Activated CD4-positive, alpha-beta T cell treated with anti-CD3 and anti-CD28 coated beads, Interleukin-2, amount 10 ng/mL, durations not matched to agents 7 days and 5 days (primary cell): ENCODE measurements around the gene PHPT1. TPM values are rescaled to one million over a fixed set of nuclear protein-coding genes. Genes with fewer than 3 reads are reported as not detected.
A peak's percentile ranks its signal among the peaks of the same experiment; 100 is the strongest.
"Not testable (repeated sequence)": the region's sequence is repeated elsewhere in the genome, so short reads cannot be mapped to it uniquely, and the experiment has no call there.

ENCODE experiments used
- CTCF ChIA-PET: fragments of 350-600 bp; sonication (Branson Sonifier 250); formaldehyde crosslinking; loops from one replicate; lab custom pipeline; 2021; ENCODE audit warnings: antibody characterized with exemption; lab: Charles Lee
- POLR2A ChIA-PET: fragments of 350-600 bp; sonication (Branson Sonifier 250); formaldehyde crosslinking; loops from one replicate; lab custom pipeline; 2021; ENCODE audit warnings: antibody characterized with exemption; lab: Charles Lee
- DNase-seq: peaks from one replicate; pipeline ENCODE4 v3.0.0-alpha.2; 2020
- H3K27ac Mint-ChIP-seq: one replicate; pipeline ENCODE4 v1.8.0; 2021; ENCODE audit warnings: mild to moderate bottlenecking, moderate library complexity, mixed read lengths
- H3K27me3 Mint-ChIP-seq: one replicate; pipeline ENCODE4 v1.8.0; 2021; ENCODE audit warnings: mixed read lengths
- H3K36me3 Mint-ChIP-seq: one replicate; pipeline ENCODE4 v1.8.0; 2021; ENCODE audit warnings: low read depth, mixed read lengths
- H3K4me1 Mint-ChIP-seq: one replicate; pipeline ENCODE4 v1.8.0; 2021; ENCODE audit warnings: mixed read lengths
- H3K4me3 Mint-ChIP-seq: one replicate; pipeline ENCODE4 v1.8.0; 2021; ENCODE audit warnings: mild to moderate bottlenecking, moderate library complexity, mixed read lengths
- H3K9me3 Mint-ChIP-seq: one replicate; pipeline ENCODE4 v1.8.0; 2021; ENCODE audit warnings: mixed read lengths
- total RNA-seq, 2 experiments: library from RNA; stranded (reverse); gene quantifications; one replicate each; pipeline ENCODE4 v1.2.3, GENCODE V29; 2021

PHPT1 gene
- total RNA-seq, 2 experiments from 2014 or later = 90.1 to 99.4 TPM

DNA sequence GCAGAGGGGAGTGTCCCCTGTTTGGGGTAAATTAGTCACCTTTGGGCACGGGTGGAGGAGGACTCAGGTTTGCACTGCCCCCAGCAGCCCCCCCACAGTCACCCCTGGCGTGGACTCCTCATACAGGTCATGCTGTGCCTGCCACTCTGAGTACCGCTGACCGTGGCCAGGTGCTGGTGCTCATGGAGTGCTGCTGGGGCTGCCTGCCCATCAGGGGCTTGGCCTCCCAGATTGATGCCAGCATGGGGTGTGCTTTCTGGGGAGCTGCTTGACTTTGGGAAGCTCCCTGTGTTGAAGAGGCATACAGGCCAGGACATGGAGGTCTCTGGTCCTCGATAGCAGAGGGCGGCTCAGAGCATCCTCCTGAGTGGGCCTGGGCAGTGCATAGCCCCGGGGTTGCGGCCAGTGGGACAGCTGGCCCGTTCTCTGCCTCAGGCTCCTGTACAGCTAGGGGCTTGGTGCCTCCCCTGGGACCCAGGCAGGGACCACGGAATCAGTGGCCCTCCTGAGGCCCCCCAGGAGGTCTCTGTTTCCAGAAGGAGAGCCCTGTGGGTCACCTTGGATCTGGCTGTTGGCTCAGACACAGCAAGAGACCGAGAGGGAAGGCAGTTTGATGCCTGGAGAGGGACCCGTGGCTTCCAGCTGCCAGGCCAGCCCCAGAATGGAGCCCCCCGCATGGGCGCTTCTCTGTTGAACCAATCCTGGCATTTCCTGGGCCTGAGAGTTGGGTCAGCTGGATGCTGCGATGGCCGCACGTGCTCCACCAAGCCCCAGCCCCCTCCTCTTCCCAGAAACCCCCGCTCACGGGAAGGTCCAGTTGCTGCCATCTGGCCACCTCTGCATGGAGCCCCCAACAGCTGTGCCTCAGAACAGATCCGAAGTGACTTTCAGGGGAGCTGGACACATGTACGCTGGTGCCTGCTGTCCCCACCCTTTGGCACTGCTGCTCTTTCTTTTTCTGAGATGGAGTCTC, 13.0 kb upstream of the PHPT1 start:
- POLR2A ChIA-PET = interaction anchor here (0.5 kb wide), 1 partner anchor 28 kb away, joined by 3 read pairs; no protein-coding TSS in a partner anchor
- CTCF ChIA-PET = interaction anchor here (1.0 kb wide), 1 partner anchor 13 kb away, joined by 3 read pairs; no protein-coding TSS in a partner anchor

DNA sequence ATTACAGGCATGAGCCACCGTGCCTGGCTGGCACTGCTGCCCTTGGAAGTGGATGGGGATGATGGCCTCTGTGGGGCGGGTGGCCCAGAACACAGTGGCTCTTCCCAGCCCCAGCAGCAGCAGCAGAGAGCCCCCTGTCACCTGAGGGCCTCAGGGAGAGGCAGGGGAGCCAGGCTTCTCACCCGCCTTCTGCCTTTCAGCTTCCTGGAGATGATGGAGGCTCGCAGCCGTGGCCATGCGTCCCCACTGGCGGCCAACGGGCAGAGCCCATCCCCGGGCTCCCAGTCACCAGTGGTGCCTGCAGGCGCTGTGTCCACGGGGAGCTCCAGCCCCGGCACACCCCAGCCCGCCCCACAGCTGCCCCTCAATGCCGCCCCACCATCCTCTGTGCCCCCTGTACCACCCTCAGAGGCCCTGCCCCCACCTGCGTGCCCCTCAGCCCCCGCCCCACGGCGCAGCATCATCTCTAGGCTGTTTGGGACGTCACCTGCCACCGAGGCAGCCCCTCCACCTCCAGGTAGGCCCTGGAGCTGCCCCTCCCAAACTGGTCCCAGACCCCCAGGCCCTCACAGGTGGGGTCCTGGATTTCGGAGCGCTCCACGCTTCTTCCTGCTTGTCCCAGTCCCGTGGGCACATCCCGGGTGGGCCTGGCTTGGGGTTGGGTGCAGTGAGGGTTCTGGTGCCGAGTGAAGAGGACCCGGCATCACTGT, 11.9 kb upstream of the PHPT1 start:
- POLR2A ChIA-PET = no interaction called here
- Mint-ChIP-seq H3K27me3 (no peaks in the 10 kb centered on the region), H3K4me1 (peaks cover 4% of the 10 kb centered on the region), H3K9me3 (no peaks in the 10 kb centered on the region), H3K27ac (no peak overlapping the region), H3K36me3 (peaks cover 7% of the 10 kb centered on the region), H3K4me3 (no peak overlapping the region)
- CTCF ChIA-PET = no interaction called here
- no peak for DNase-seq

More for the DNA sequence above, 13.0 kb upstream of the PHPT1 start:
- Mint-ChIP-seq H3K4me1 (no peaks in the 10 kb centered on the region), H3K9me3 (no peaks in the 10 kb centered on the region), H3K4me3 (no peak overlapping the region), H3K27ac (no peak overlapping the region), H3K27me3 (no peaks in the 10 kb centered on the region), H3K36me3 (peaks cover 10% of the 10 kb centered on the region)
- DNase-seq = no peak

DNA sequence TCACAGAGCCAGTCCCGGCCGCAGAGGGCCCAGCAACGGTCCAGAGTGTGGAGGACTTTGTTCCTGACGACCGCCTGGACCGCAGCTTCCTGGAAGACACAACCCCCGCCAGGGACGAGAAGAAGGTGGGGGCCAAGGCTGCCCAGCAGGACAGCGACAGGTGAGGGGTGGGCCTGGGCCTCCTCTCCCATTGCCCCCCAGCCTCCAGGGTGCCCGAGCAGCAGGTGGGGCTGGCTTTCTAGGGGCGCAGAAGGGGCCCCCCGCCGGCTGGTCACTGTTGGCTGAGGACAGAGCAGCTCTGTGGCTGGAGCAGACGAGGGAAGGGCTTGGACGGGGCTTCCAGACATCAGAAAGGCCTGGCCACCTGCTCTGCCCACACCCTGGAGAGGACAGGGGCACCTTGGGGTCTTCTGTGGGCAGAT, 11.3 kb upstream of the PHPT1 start:
- DNase-seq, H3K27me3 Mint-ChIP-seq, POLR2A ChIA-PET, H3K9me3 Mint-ChIP-seq, H3K27ac Mint-ChIP-seq, CTCF ChIA-PET, H3K4me1 Mint-ChIP-seq, H3K36me3 Mint-ChIP-seq, H3K4me3 Mint-ChIP-seq: not testable (repeated sequence)

DNA sequence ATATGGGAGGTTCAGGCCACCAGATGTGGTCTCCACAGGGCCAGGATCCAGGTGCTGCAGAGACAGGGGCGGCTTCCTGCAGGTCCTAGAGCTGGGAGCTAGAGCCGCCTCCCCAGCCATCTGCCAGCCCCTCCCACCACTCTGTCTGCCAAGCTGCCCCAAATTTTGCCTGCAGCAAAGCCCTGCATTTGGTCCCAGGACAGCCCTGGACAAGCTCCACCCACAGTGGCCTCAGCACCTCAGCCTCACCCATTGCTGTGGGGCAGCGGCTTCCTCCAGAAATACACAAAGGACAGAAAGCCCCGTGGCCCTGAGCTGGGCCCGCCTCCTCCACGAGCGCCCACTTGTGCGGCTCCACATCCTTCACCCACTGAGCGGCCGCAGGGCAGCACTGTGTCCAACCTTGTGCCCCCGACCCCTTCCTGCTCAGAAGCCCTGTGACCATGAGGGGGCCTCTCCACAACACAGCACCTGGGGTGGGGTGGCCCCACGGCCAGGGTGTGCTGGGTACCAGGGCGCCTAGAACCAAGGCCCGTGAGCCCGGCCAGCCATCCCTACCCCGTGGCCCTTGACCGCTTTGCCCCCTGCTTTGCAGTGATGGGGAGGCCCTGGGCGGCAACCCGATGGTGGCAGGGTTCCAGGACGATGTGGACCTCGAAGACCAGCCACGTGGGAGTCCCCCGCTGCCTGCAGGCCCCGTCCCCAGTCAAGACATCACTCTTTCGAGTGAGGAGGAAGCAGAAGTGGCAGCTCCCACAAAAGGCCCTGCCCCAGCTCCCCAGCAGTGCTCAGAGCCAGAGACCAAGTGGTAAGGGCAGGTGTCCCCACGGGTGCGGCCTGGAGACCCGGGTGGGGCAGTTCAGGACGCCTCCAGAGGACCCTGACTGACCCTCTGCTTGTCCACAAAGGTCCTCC, 10.6 kb upstream of the PHPT1 start:
- no peak overlapping the region for H3K4me3 Mint-ChIP-seq
- ChIA-PET CTCF (no interaction called here), POLR2A (no interaction called here)
- peaks cover 6% of the 10 kb centered on the region for H3K36me3 Mint-ChIP-seq
- peaks cover 8% of the 10 kb centered on the region for H3K4me1 Mint-ChIP-seq
- no peaks in the 10 kb centered on the region for H3K9me3 Mint-ChIP-seq
- peaks cover 1% of the 10 kb centered on the region for H3K27me3 Mint-ChIP-seq
- no peak overlapping the region for H3K27ac Mint-ChIP-seq
- no peak for DNase-seq

DNA sequence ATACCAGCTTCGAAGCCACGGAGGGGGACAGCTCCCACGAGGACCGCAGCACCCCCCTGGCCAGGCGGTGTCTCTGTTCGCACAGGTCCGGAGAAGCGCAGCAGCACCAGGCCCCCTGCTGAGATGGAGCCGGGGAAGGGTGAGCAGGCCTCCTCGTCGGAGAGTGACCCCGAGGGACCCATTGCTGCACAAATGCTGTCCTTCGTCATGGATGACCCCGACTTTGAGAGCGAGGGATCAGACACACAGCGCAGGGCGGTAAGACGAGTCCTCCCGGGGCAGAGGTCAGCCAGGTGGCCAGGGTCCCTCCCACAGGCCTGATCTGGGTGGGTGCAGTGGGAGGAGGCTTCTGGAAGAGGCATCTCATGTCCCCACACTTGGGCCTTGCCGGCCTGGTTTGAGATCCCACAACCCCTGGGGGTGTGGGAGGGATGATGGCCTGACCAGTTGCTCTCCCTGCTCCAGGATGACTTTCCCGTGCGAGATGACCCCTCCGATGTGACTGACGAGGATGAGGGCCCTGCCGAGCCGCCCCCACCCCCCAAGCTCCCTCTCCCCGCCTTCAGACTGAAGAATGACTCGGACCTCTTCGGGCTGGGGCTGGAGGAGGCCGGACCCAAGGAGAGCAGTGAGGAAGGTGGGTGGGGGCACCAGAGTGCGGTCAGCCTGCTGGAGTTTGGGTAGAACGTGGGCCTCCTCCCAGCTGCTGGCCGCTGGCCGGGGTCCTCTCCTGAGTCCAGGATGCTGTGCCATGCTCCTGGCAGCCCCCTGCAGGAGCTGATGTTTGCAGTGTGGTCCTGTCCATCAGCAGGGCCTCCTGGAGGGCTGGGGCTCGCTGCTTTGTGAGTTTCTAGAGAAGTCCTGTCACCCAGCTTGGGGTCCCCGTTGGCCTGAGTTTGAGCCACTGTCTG, 9.7 kb upstream of the PHPT1 start:
- no peak overlapping the region for H3K4me3 Mint-ChIP-seq
- peaks cover 10% of the 10 kb centered on the region for H3K4me1 Mint-ChIP-seq
- ChIA-PET POLR2A (no interaction called here), CTCF (interaction anchor here (0.5 to 2.1 kb wide), 4 partner anchors 41 to 196 kb away, joined by 3 to 5 read pairs (median 4); no protein-coding TSS in a partner anchor)
- no peaks in the 10 kb centered on the region for H3K9me3 Mint-ChIP-seq
- H3K36me3 Mint-ChIP-seq = peaks cover 6% of the 10 kb centered on the region
- H3K27ac Mint-ChIP-seq = peak overlapping the region; percentile 78
- H3K27me3 Mint-ChIP-seq = peaks cover 3% of the 10 kb centered on the region
- DNase-seq = no peak

DNA sequence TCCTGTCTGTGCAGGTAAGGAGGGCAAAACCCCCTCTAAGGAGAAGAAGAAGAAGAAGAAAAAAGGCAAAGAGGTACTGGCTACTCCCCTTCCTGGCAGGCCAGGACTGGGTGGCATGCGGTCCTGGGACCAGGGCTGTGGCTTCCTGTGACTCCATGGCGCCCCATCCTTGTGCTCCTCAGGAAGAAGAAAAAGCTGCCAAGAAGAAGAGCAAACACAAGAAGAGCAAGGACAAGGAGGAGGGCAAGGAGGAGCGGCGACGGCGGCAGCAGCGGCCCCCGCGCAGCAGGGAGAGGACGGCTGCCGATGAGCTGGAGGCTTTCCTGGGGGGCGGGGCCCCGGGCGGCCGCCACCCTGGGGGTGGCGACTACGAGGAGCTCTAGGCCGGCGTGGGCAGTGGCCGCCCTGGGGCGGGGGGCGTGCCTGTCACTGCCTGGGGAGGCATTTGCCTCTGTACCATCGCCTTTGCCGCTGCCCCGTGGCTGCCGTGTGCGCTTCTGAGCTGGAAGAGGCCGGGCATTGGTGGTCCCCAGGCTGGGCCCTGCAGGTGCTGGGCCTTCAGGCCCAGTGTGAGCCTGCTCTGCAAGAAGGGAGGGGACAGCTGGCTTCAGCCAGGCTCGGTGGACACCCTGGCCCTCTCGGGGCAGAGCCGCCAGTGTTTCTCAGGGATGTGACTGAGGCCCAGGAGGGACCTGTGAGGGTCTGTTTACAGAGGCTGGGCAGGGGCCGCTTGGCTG, 8.9 kb upstream of the PHPT1 start:
- DNase-seq = no peak
- H3K27me3 Mint-ChIP-seq = peaks cover 5% of the 10 kb centered on the region
- peaks cover 10% of the 10 kb centered on the region for H3K4me1 Mint-ChIP-seq
- ChIA-PET POLR2A (no interaction called here), CTCF (interaction anchor here (0.6 to 2.1 kb wide), 3 partner anchors 41 to 195 kb away, joined by 3 to 5 read pairs (median 4); no protein-coding TSS in a partner anchor)
- H3K9me3 Mint-ChIP-seq = no peaks in the 10 kb centered on the region
- H3K36me3 Mint-ChIP-seq = peaks cover 6% of the 10 kb centered on the region
- H3K27ac Mint-ChIP-seq = peak overlapping the region; percentile 78
- no peak overlapping the region for H3K4me3 Mint-ChIP-seq

DNA sequence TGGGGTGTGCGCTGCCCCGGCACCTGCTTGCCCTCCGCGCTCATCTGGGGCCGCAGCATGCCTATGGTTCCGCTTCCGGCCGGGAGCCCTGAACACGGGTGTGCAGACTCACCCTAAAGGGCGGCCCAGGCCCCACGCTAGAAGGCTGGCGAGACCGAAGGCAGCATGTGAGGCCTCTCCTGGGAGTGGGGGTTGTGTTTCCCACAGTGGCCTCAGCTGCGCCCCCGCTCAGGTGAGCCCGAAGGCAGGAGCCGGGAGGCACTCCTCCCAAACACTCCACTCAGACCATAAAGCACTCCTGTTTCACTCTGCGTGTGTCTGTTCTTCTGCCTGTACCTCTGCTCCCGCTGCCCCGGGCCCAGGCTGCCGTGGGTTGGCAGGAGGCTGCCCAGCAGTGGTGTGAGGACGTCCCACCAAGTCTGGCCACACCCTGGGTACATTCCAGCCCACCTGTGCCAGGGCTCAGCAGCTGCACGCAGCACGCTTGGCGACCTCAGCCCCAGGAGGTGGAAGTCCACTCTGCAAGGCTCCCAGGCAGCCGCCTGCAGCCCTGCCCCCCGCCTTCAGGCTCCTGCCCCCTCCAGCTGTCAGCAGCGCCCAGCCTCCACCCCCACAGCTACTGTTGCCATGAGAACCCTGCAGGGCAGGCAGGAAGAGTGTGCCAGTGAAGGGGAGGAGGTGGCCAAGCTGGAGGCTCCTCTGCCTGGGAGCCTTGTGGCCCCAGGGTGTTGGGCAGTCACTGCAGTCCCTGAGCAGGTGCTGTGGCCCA, 8.1 kb upstream of the PHPT1 start:
- Mint-ChIP-seq H3K4me3 (no peak overlapping the region), H3K36me3 (peaks cover 6% of the 10 kb centered on the region), H3K4me1 (peaks cover 10% of the 10 kb centered on the region), H3K27ac (peak overlapping the region; percentile 25), H3K9me3 (no peaks in the 10 kb centered on the region), H3K27me3 (peaks cover 6% of the 10 kb centered on the region)
- POLR2A ChIA-PET = no interaction called here
- CTCF ChIA-PET = interaction anchor here (1.1 to 2.3 kb wide), 9 partner anchors 9 to 194 kb away, joined by 3 to 19 read pairs (median 6); no protein-coding TSS in a partner anchor
- DNase-seq = no peak

DNA sequence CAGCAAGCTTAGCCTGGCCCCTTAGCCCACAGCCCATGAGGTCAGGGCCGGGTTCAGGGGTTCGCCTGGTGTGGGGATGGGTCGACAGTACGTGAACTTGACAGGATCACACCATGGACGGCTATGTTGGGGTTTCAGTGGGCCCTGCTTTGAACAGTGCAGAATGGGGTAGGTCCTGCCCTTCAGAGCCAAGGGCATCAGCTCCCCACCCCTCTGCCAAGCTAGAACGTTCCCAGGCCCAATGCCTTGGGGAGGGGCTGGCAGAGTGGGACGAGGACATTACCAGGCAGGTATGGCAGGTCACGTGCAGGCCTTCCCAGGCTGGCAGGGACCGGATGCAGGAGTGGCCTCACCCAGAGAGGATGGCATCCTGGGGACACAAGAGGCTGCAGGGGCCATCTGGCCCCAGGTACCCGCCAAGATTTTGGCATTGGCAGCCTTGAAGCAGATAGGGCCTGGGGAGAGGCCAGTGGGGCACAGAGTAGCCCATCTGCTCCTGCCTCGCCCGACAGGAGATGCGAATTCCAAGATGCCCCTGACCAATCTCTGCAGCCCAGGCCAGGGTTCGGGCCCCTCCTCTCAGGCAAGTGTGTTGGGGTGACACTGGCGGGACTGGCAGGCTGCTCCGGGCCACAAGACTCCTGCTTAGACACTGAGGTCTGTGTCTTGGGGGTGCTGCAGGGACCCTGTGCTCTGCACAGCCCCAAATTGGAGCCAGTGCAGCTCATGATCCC, 7.4 kb upstream of the PHPT1 start:
- H3K4me1 Mint-ChIP-seq = peaks cover 14% of the 10 kb centered on the region
- POLR2A ChIA-PET = interaction anchor here (0.6 to 0.7 kb wide), 2 partner anchors 51 to 317 kb away, joined by 3 read pairs; partner anchors contain the start of gene TMEM141
- H3K4me3 Mint-ChIP-seq = peak overlapping the region; percentile 75
- H3K27me3 Mint-ChIP-seq = peaks cover 10% of the 10 kb centered on the region
- not testable (repeated sequence) for DNase-seq, H3K36me3 Mint-ChIP-seq, H3K27ac Mint-ChIP-seq, H3K9me3 Mint-ChIP-seq
- CTCF ChIA-PET = interaction anchor here (0.6 to 3.2 kb wide), 45 partner anchors 8 to 248 kb away, joined by 3 to 23 read pairs (median 5); partner anchors contain the start of genes ABCA2, CLIC3, FBXW5 and MAMDC4

DNA sequence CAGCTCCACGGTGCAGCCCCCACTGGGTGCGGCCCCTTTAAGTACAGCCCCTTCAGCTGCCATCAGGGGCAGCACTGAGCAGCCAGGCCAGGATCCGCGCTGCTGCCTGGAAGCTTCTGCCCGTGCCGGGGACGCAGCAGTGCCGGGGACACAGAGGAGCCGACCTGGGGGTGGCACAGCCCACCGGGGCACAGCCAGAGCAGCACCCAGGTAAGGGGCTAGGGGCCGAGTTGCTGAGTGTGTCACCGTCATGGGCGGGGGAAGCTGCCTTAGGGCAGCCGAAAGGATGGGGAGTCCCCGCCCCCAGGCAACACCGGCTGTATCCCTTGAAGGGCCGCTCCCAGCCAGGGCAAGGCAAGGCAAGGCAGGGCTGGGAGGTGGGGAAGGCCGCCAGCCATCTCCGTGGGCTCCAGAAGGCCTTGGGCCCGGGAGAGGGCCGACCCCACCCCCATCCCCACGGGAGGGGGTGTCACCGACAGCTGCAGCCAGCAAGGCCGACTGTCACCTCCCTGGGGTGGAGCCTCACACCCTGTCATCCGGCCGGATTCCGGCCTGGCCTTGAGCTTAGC, 6.7 kb upstream of the PHPT1 start, which contains the start of gene AJM1:
Gene AJM1 (plus strand): TSS at position 99 of the 569 bp plus-strand sequence. CDS start 1,937 bp downstream, outside the sequence.
- ChIA-PET POLR2A (interaction anchor here (0.6 to 0.7 kb wide), 2 partner anchors 52 to 318 kb away, joined by 3 read pairs; partner anchors contain the start of gene TMEM141), CTCF (interaction anchor here (0.6 to 3.2 kb wide), 52 partner anchors 9 to 247 kb away, joined by 3 to 23 read pairs (median 4); partner anchors contain the start of genes ABCA2, CLIC3, FBXW5 and MAMDC4)
- H3K27me3 Mint-ChIP-seq = peaks cover 11% of the 10 kb centered on the region

More for the DNA sequence above, 6.7 kb upstream of the PHPT1 start, which contains the start of gene AJM1:
- H3K4me3 Mint-ChIP-seq = peak within 1 kb of the TSS; percentile 75
- H3K4me1 Mint-ChIP-seq = peaks cover 16% of the 10 kb centered on the region
- H3K27ac Mint-ChIP-seq = peak within 1 kb of the TSS; percentile 27
- peak; percentile 82 for DNase-seq
- not testable (repeated sequence) for H3K36me3 Mint-ChIP-seq, H3K9me3 Mint-ChIP-seq
